GM21447 (cell line): Measurements from ENCODE around the gene S100A1.

Experiments used
- ATAC-seq: cut with Tn5 transposase; IDR thresholded peaks from one replicate; pipeline ENCODE4 v1.9.1; 2021; ENCODE audit not compliant: unreplicated experiment

The S100A1 gene

DNA sequence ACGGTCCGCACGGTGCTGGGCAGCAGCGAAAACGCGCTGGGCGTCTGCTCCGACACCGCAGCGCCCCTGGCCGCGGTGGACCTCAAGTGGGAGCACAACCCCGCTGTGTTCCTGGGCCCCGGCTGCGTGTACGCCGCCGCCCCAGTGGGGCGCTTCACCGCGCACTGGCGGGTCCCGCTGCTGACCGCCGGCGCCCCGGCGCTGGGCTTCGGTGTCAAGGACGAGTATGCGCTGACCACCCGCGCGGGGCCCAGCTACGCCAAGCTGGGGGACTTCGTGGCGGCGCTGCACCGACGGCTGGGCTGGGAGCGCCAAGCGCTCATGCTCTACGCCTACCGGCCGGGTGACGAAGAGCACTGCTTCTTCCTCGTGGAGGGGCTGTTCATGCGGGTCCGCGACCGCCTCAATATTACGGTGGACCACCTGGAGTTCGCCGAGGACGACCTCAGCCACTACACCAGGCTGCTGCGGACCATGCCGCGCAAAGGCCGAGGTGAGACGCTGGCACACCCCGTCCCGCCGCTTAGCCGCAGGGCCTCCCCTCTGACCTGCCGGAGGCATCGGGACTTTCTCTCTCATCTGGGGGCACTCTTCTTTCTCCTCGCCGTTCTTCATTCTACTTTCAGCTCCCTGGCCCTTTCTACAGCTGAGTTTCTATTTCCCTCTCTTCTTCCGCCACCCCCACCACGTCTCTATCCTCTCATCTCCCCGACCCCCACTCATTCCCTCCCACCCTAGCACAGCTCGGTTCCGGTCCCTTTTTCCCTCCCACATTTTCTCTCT, 51.3 kb downstream of the S100A1 start:
- no peak for ATAC-seq

DNA sequence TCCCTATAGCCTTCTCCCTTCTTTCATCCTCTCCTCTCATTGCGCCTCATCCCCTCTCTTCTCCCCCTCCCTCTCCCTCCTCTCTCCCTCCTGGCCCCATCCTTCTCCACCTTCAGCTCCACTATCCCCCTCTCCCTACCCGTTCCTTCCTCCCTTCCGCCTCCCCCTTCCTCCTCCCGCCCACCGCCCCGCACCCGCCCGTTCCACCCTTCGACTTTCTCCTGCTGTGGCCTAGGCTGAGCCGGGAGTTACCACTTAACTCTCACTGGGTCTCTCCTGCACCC, 51.8 kb downstream of the S100A1 start:
- no peak for ATAC-seq
